SH-SY5Y (cell line): ENCODE results near the gene OSMR.

Experiments
- GATA2 ChIP-seq: IDR thresholded peaks from 2 replicates; pipeline ENCODE4 v1.6.1; 2011; ENCODE audit warnings: mild to moderate bottlenecking, low read depth, low read length
- GATA3 ChIP-seq: IDR thresholded peaks from 2 replicates; pipeline ENCODE4 v1.6.1; 2011; ENCODE audit warnings: low read depth, mild to moderate bottlenecking, low read length, moderate library complexity

- TF ChIP-seq GATA2 (no peak), GATA3 (no peak)
These were observed 102.7 kb downstream of the OSMR start for GRCh38 chr5:38948501-38948900.
